ENCODE data around the gene EPB41.

EPB41 gene

GRCh38 chr1:28928314-28928941 lies 14.1 kb downstream of the EPB41 start:
- H3K4me3 ChIP-seq (ENCODE audit: low read depth, low read length) = no peak overlapping the region
- TF ChIP-seq CTCF (IDR thresholded peaks at IDR 0.05; ENCODE audit: low read depth, low read length) = no peak
- no peak for TF ChIP-seq MYC (IDR thresholded peaks at IDR 0.05; ENCODE audit: low read depth, low read length)
- no peak for TF ChIP-seq MAX (IDR thresholded peaks at IDR 0.05; ENCODE audit: low read depth, low read length)
- TF ChIP-seq POLR2A (IDR thresholded peaks at IDR 0.05; ENCODE audit: extremely low read depth, insufficient read length) = no peak
- peak; percentile 4 for DNase-seq (ENCODE audit: low read depth)

- no peak for TF ChIP-seq MYC (IDR thresholded peaks at IDR 0.05; ENCODE audit: low read depth, low read length)
- no peak for DNase-seq (ENCODE audit: low read depth)
- H3K4me3 ChIP-seq (ENCODE audit: low read depth, low read length) = no peak overlapping the region
Observed at GRCh38 chr1:28933277-28933676, 18.9 kb downstream of the EPB41 start.

- DNase-seq (ENCODE audit: low read depth) = no peak
- TF ChIP-seq MYC (IDR thresholded peaks at IDR 0.05; ENCODE audit: low read depth, low read length) (no peak), POLR2A (IDR thresholded peaks at IDR 0.05; ENCODE audit: extremely low read depth, insufficient read length) (no peak), CTCF (IDR thresholded peaks at IDR 0.05; ENCODE audit: low read depth, low read length) (no peak), MAX (IDR thresholded peaks at IDR 0.05; ENCODE audit: low read depth, low read length) (no peak)
- H3K4me3 ChIP-seq (ENCODE audit: low read depth, low read length) = no peak overlapping the region
Observed at GRCh38 chr1:28933918-28934317, 19.5 kb downstream of the EPB41 start.

- no peak overlapping the region for H3K4me3 ChIP-seq (ENCODE audit: low read depth, low read length)
- TF ChIP-seq MAX (IDR thresholded peaks at IDR 0.05; ENCODE audit: low read depth, low read length) = no peak
- no peak for TF ChIP-seq POLR2A (IDR thresholded peaks at IDR 0.05; ENCODE audit: extremely low read depth, insufficient read length)
- no peak for TF ChIP-seq MYC (IDR thresholded peaks at IDR 0.05; ENCODE audit: low read depth, low read length)
- TF ChIP-seq CTCF (IDR thresholded peaks at IDR 0.05; ENCODE audit: low read depth, low read length) = no peak
- DNase-seq (ENCODE audit: low read depth) = no peak
Observed at GRCh38 chr1:28934676-28935075, 20.3 kb downstream of the EPB41 start.

GRCh38 chr1:28935293-28935692 lies 20.9 kb downstream of the EPB41 start:
- no peak for DNase-seq (ENCODE audit: low read depth)
- TF ChIP-seq MYC (IDR thresholded peaks at IDR 0.05; ENCODE audit: low read depth, low read length) (no peak), POLR2A (IDR thresholded peaks at IDR 0.05; ENCODE audit: extremely low read depth, insufficient read length) (no peak), CTCF (IDR thresholded peaks at IDR 0.05; ENCODE audit: low read depth, low read length) (no peak), MAX (IDR thresholded peaks at IDR 0.05; ENCODE audit: low read depth, low read length) (no peak)
- H3K4me3 ChIP-seq (ENCODE audit: low read depth, low read length) = no peak overlapping the region

- DNase-seq (ENCODE audit: low read depth) = no peak
- no peak overlapping the region for H3K4me3 ChIP-seq (ENCODE audit: low read depth, low read length)
- no peak for TF ChIP-seq MAX (IDR thresholded peaks at IDR 0.05; ENCODE audit: low read depth, low read length)
- TF ChIP-seq CTCF (IDR thresholded peaks at IDR 0.05; ENCODE audit: low read depth, low read length) = no peak
- no peak for TF ChIP-seq POLR2A (IDR thresholded peaks at IDR 0.05; ENCODE audit: extremely low read depth, insufficient read length)
- no peak for TF ChIP-seq MYC (IDR thresholded peaks at IDR 0.05; ENCODE audit: low read depth, low read length)
Observed at GRCh38 chr1:28936094-28936493, 21.7 kb downstream of the EPB41 start.
